Tibial nerve (tissue), 3 donors: ENCODE measurements around the gene HIGD2B.

ENCODE experiments used
- POLR2A ChIP-seq, 2 donors: fragments of 450-650 bp; IDR thresholded peaks; one replicate each; pipeline ENCODE4 v1.6.1; 2017; ENCODE audit warnings: antibody characterized with exemption in 2 of 2, mild to moderate bottlenecking in 2 of 2, moderate library complexity in 2 of 2
- TF ChIP-seq, protein P1 (sequence below), 5 experiments: fragments of 200-600 bp in 3 of 5; fragments of 450-650 bp in 2 of 5; sonication (generic) in 3 of 5; IDR thresholded peaks; one replicate each; pipeline ENCODE4 v1.5.1; 2016 to 2019; ENCODE audit warnings: antibody characterized with exemption in 5 of 5, mild to moderate bottlenecking in 3 of 5, moderate library complexity in 2 of 5

DNA sequence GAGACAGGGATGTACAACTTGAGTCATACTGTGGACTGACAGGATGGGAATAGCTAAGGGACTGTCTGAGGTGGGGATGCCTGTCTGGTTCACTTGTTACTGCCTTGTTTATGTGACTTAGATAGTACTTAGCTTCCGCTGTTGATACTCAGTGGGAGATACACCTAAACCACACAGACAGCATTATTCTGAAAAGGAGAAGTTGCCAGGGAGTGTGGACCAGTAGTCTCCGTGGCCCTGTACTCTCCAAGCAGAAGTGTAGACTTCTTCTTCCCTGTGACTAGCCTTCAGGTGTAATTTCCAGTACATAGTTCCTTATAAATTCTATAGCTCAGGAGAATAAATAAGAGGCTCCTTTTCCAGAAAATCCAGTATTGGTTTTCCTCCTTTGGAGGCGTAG, 5.1 kb downstream of the HIGD2B start:
- TF ChIP-seq, protein P1, sequence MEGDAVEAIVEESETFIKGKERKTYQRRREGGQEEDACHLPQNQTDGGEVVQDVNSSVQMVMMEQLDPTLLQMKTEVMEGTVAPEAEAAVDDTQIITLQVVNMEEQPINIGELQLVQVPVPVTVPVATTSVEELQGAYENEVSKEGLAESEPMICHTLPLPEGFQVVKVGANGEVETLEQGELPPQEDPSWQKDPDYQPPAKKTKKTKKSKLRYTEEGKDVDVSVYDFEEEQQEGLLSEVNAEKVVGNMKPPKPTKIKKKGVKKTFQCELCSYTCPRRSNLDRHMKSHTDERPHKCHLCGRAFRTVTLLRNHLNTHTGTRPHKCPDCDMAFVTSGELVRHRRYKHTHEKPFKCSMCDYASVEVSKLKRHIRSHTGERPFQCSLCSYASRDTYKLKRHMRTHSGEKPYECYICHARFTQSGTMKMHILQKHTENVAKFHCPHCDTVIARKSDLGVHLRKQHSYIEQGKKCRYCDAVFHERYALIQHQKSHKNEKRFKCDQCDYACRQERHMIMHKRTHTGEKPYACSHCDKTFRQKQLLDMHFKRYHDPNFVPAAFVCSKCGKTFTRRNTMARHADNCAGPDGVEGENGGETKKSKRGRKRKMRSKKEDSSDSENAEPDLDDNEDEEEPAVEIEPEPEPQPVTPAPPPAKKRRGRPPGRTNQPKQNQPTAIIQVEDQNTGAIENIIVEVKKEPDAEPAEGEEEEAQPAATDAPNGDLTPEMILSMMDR (IDR thresholded peaks at IDR 0.05), result no peak
- no peak for TF ChIP-seq POLR2A (IDR thresholded peaks at IDR 0.05)
